SK-N-MC (cell line): ENCODE data around the gene CLK3.

Experiments
- DNase-seq: peaks from one replicate; pipeline ENCODE4 v3.0.0-alpha.2; 2011; ENCODE audit warnings: low read depth, low spot score
- H3K27ac ChIP-seq: fragments of 200-600 bp; sonication (generic); 2 replicates; pipeline ENCODE4 v1.5.1; 2016; ENCODE audit warnings: mixed run types
- H3K36me3 ChIP-seq: fragments of 200-600 bp; sonication (generic); 2 replicates; pipeline ENCODE4 v1.6.1; 2017; ENCODE audit warnings: antibody characterized with exemption, low read length, mixed read lengths; ENCODE audit not compliant: insufficient read depth
- H3K4me3 ChIP-seq: fragments of 200-600 bp; sonication (generic); 2 replicates; pipeline ENCODE4 v1.5.1; 2016
- H3K9ac ChIP-seq: fragments of 200-600 bp; sonication (generic); 2 replicates; pipeline ENCODE4 v1.8.0; 2017; ENCODE audit warnings: mixed run types, mixed read lengths; ENCODE audit not compliant: insufficient read length
- H3K9me3 ChIP-seq: fragments of 200-600 bp; sonication (generic); 2 replicates; pipeline ENCODE4 v1.6.1; 2017; ENCODE audit warnings: low read depth, mild to moderate bottlenecking, antibody characterized with exemption, low read length, moderate library complexity, mixed read lengths
- EZH2 ChIP-seq: fragments of 200-600 bp; sonication (generic); IDR thresholded peaks from one replicate; pipeline ENCODE4 v1.6.1; 2017; ENCODE audit warnings: antibody characterized with exemption
- FOXP2 ChIP-seq: optimal IDR thresholded peaks from 2 replicates; pipeline ENCODE3; 2011; ENCODE audit warnings: mild to moderate bottlenecking, moderate library complexity; ENCODE audit not compliant: insufficient read depth; ENCODE audit errors: extremely low read length, control extremely low read depth
- POLR2AphosphoS5 ChIP-seq: IDR thresholded peaks from 2 replicates; pipeline ENCODE4 v1.6.1; 2012; ENCODE audit warnings: mild to moderate bottlenecking, low read depth, low read length, borderline replicate concordance

CLK3 gene

DNA sequence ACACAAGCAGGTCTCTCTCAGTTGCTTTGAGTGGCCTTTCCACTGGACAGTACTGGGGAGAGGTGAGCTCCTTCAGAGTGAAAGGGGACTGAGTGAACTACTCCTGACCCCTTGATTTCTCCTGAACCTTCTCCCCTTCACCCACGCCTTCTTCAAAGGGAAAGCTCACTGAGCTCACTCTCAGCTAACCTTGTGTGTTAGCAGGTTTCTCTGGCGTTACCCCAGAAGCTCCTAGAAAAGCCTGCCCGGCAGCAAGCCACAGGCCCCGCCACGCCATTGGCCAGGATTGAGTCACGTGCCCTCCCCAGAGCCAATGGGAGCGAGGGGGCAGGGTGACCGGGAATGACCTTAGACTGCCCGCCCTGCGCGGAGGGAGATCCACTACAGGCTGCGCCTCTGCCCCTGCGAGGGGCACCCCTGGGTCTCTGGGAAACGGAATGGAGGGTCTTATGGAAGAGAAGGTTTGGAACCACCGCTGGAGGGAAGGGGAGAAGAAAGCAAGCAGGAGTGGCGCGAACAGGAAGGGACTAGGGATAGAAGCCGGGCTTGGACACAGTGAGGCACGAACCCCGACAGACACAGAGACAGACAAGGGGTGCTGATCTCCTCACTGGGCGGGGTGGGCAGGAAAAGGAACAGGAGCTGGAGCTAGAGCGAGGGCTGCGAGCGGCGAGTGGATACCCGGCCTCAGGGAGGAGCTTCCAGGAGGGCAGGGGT lies 17.4 kb upstream of the CLK3 start:
- no peak overlapping the region for H3K4me3 ChIP-seq

GRCh38 chr15:74599156-74599555 lies 16.5 kb upstream of the CLK3 start:
- Histone ChIP-seq H3K36me3 (no peaks in the 10 kb centered on the region), H3K9ac (no peak overlapping the region), H3K4me3 (no peak overlapping the region), H3K9me3 (no peaks in the 10 kb centered on the region), H3K27ac (no peak overlapping the region)
- TF ChIP-seq POLR2AphosphoS5 (no peak), FOXP2 (no peak), EZH2 (no peak)
- DNase-seq: no peak

More for the DNA sequence above, 17.4 kb upstream of the CLK3 start:
- Histone ChIP-seq H3K27ac (no peak overlapping the region), H3K36me3 (no peaks in the 10 kb centered on the region), H3K9me3 (no peaks in the 10 kb centered on the region), H3K9ac (no peak overlapping the region)
- no peak for TF ChIP-seq EZH2
- peak; percentile 45; the same call in 1 of the 2 replicates for TF ChIP-seq POLR2AphosphoS5
- no peak for DNase-seq

DNA sequence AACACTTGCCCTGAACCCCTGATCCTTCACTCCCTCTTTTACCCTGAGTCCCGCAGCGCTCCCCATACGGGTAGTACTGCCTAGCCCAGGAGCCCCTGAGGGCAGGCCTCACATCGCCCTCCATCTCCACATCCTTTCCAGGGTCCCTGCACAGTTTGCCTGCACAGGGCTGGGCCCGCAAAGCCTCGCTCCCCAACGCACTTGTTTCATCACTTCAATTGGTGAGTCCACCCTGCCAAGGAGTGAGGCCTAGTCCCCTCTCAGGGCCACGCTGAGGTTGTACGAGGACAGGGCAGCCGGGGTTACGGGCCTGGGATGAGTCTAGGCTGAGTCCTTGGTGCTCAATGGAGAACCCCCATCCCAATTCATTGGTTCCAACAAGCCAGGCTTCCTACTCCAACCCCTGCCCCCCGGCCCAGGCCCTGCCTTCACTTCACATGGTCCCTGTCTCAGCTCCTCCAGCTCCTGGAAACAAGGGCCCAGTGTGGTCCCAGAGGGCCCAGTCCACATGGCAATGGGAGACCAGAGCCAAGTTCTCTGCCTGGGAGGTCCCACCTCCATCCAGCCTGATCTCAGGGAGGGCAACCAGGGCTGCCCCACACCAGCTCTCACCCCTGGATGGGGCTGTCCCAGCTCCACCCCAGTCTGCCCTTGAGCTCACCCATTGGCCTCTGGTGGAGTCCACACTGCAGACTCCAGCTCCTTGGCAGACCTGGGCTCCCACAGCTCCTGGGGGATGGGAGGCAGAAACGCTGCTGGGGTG lies 12.4 kb upstream of the CLK3 start:
- TF ChIP-seq POLR2AphosphoS5 (no peak), FOXP2 (no peak), EZH2 (no peak)
- Histone ChIP-seq H3K9ac (no peak overlapping the region), H3K9me3 (no peaks in the 10 kb centered on the region), H3K27ac (no peak overlapping the region), H3K36me3 (no peaks in the 10 kb centered on the region), H3K4me3 (no peak overlapping the region)
- no peak for DNase-seq

GRCh38 chr15:74603789-74604705 lies 11.6 kb upstream of the CLK3 start:
- H3K9ac ChIP-seq: no peak overlapping the region
- no peaks in the 10 kb centered on the region for H3K36me3 ChIP-seq
- no peak overlapping the region for H3K27ac ChIP-seq
- H3K4me3 ChIP-seq: no peak overlapping the region
- DNase-seq: no peak
- TF ChIP-seq POLR2AphosphoS5 (no peak), FOXP2 (no peak), EZH2 (no peak)
- no peaks in the 10 kb centered on the region for H3K9me3 ChIP-seq

GRCh38 chr15:74604983-74605794 lies 10.4 kb upstream of the CLK3 start:
- no peaks in the 10 kb centered on the region for H3K36me3 ChIP-seq
- no peak overlapping the region for H3K27ac ChIP-seq
- no peak for DNase-seq
- TF ChIP-seq FOXP2: no peak
- no peak for TF ChIP-seq EZH2
- TF ChIP-seq POLR2AphosphoS5: no peak
- H3K4me3 ChIP-seq: no peak overlapping the region
- no peak overlapping the region for H3K9ac ChIP-seq
- H3K9me3 ChIP-seq: no peaks in the 10 kb centered on the region

DNA sequence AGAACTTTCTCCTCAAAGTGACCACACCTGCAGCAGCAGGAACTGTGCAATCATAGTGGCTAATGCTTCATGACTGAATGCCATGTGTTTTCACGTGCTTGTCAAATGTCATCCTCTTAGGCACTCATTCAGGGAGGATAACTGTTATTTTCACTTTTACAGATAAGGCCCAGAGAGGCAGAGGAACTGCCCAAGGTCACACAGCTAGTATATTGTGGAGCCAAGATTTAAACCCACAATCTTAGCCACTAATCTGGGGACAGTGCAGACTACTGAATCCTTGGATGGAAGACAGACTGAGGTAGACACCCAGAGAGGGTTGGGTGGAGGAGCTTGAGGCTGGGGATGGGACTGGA lies 9.9 kb upstream of the CLK3 start:
- Histone ChIP-seq H3K4me3 (no peak overlapping the region), H3K9me3 (no peaks in the 10 kb centered on the region), H3K36me3 (no peaks in the 10 kb centered on the region), H3K9ac (no peak overlapping the region), H3K27ac (no peak overlapping the region)
- no peak for TF ChIP-seq POLR2AphosphoS5
- TF ChIP-seq FOXP2: no peak
- TF ChIP-seq EZH2: no peak
- no peak for DNase-seq

- no peak for TF ChIP-seq EZH2
- TF ChIP-seq POLR2AphosphoS5: no peak
- TF ChIP-seq FOXP2: no peak
- no peak for DNase-seq
- H3K4me3 ChIP-seq: no peak overlapping the region
- no peak overlapping the region for H3K27ac ChIP-seq
- H3K9me3 ChIP-seq: no peaks in the 10 kb centered on the region
- H3K9ac ChIP-seq: no peak overlapping the region
- H3K36me3 ChIP-seq: no peaks in the 10 kb centered on the region
These were observed 6.8 kb upstream of the CLK3 start for GRCh38 chr15:74608786-74609185.
